Measurements from ENCODE around the gene DQX1.
"Not testable (repeated sequence)": the region's sequence is repeated elsewhere in the genome, so short reads cannot be mapped to it uniquely, and the experiment has no call there.

Gene DQX1

DNA sequence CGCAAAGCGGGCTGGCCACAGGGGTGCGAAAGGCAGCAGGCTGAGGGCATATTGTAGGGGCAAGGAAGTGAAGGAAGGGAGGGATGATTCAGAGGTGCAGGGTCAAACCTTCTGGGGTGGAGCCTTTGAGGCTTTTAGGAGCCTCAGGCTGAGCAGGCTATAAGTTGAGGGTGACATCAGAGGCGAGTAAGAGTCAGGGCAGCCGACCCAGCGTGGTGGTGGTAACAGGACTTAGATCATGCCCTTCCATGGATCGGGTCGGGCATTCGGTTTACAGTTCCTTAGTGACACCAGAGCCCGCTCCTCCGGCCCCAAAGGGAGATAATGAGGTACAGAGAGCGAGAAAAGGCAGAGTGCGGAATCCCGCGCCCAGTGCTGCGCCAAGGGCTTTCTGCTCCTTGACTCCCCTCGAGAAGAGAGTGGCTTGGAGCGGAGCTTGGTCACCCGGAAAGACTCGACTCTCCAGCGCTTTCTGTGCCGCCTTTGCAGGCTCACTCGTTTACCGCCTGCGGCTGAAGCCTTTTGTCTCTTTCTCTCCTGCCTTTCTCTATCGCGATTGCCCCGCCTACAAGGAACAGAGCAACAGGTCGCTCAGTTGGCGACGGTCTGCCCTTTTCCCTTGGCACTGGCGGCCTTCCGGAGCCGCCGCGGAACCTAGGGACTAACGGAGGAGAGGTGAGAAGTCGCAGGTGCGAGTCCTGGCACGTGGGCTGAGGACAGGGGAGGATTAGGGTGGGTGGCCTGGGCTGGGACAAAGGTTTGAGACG, 27.3 kb downstream of the DQX1 start:
- no peak for DNase-seq (ENCODE audit: low read depth, low spot score)
- H3K27ac ChIP-seq, result no peak overlapping the region

- no peak for DNase-seq (ENCODE audit: low read depth, low spot score)
- H3K27ac ChIP-seq, result no peak overlapping the region
These were observed 28.1 kb downstream of the DQX1 start for GRCh38 chr2:74497777-74498499.

- DNase-seq (ENCODE audit: low read depth, low spot score), result no peak
- no peak overlapping the region for H3K27ac ChIP-seq
These were observed 28.8 kb downstream of the DQX1 start for GRCh38 chr2:74496997-74497776.

GRCh38 chr2:74495440-74495839, 30.6 kb downstream of the DQX1 start:
- no peak for DNase-seq (ENCODE audit: low read depth, low spot score)

DNA sequence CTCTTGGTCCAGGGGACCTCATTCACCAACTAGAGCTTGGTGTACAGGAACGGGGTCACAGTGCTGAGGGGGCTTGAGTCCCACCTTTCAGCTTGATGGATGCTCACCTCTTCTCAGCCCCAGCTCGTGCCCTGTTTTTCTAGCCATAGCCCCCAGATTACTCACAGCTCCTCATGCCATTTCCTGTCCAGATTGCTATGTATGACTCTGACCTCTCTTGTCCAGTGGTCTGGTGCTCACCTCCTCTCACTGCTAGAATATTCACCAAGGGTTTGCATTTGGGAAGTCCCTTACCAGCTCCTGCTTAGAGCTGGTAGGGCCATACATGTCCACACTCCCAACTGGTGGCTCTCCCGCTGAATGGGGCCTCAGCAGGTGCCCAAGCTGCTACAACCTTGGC, 32.5 kb downstream of the DQX1 start:
- no peak overlapping the region for H3K27ac ChIP-seq
- no peak for DNase-seq (ENCODE audit: low read depth, low spot score)

More at GRCh38 chr2:74495440-74495839, 30.6 kb downstream of the DQX1 start:
- H3K27ac ChIP-seq, result no peak overlapping the region

DNA sequence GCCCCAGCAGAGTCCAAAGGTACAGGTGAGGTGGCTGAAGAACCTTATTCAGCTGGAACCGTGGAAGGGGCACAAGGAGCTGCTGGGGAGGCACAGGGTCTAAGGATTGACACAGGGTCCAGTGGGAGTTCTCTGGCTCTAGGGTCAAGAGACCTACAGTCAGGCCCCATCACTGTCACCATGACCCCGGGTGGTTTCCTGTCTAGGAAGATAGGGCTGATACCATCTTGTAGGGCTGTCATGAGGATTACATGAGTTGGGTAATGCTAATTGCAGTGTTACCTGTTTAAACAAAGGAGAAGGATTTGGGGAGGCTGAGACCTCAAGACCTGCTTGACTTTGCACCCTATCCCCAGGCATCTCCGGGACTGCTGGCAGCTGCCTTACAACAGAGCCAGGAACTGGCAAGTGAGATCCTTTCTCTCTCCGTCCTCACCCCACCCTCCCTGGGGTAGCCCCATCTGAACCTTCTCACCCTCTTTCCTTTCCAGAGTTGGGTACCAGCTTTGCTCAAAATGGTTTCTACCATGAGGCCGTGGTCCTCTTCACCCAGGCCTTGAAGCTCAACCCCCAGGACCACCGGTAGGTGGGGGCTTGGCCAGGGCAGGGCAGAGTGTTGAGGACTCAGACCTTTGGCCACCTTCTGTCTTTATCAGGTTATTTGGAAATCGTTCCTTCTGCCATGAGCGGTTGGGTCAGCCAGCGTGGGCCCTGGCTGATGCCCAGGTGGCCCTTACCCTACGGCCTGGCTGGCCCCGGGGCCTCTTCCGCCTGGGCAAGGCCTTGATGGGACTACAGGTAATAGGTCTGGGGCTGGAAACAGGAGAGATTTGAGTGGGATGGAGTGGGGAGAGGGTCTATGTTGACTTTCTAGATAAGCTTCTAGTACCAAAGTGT, 34.1 kb downstream of the DQX1 start:
- H3K27ac ChIP-seq, result no peak overlapping the region
- DNase-seq (ENCODE audit: low read depth, low spot score), result no peak

GRCh38 chr2:74489906-74490305, 36.1 kb downstream of the DQX1 start:
- no peak for DNase-seq (ENCODE audit: low read depth, low spot score)
- H3K27ac ChIP-seq, result no peak overlapping the region

- H3K27ac ChIP-seq, result peak overlapping the region; percentile 56
- no peak for DNase-seq (ENCODE audit: low read depth, low spot score)
These were observed 37.2 kb downstream of the DQX1 start for GRCh38 chr2:74488643-74489481.

- no peak overlapping the region for H3K27ac ChIP-seq
- DNase-seq (ENCODE audit: low read depth, low spot score), result no peak
These were observed 39.9 kb downstream of the DQX1 start for GRCh38 chr2:74486141-74486540.

DNA sequence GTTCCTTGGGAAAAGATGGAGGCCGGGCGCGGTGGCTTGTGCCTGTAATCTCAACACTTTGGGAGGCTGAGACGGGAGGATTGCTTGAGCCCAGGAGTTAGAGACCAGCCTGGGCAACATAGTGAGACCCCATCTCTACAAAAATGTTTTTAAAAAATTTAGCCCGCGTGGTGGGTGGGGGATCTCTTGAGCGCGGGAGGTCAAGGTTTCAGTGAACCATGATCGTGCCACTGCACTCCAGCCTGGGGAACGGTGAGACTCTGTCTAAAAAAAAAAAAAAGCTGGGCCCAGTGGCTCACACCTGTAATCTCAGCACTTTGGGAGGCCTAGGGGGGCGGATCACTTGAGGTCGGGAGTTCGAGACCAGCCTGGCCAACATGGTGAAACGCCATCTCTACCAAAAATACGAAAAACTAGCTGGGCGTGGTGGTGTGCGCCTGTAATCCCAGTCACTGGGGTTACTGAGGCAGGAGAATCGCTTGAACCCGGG, 42.3 kb downstream of the DQX1 start:
- not testable (repeated sequence) for DNase-seq (ENCODE audit: low read depth, low spot score)
- H3K27ac ChIP-seq, result peak overlapping the region; percentile 80

DNA sequence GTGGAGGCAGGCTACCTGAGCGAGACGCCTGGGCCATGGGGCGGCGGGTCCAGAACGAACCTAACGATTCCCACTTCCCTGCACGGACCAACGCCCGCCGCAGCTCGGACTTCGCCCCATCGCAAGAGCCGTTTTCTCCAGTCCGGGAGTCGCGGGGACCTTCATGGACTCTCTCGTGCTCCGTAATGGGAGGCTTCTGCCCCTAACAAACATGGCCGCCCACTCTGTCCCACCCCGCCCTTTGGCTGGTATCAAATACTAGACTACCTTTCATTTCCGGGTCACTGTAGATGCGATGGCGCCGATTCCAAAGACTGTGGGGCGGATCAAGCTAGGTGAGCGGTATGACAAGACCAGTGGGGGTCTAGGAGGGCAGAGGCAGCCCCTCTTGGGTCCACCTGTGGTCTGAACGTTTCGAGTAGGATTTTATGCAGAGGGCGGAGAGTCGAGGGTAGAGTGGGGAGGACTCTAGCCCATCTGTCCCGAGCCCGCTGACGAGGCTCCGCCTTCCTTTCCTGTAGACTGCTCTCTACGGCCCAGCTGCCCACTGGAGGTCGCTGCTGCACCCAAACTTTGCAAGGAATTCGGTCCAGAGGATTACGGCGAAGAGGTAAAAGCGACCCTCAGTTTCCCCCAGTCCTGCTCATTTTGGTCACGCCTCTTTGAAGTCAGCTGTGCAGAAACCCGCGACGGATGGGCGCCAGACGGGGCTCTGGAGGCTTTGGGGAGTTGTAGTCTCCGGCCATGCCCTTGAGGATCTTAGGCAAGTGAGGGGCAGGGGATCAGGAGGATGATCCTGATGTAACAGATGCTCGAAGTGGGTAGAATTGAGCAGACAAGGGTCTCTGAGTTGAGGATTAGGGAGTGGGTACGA, 43.0 kb downstream of the DQX1 start, which contains the start of the genes CCDC142 and TTC31:
TSS of gene CCDC142 (minus strand) at position 198 of the 874 bp plus-strand sequence. CDS start at position 37, 161 bp downstream.
TSS of gene TTC31 (plus strand) at position 281 of the 874 bp plus-strand sequence. CDS start at position 296, 15 bp downstream.
- DNase-seq (ENCODE audit: low read depth, low spot score), result peak; percentile 60

DNA sequence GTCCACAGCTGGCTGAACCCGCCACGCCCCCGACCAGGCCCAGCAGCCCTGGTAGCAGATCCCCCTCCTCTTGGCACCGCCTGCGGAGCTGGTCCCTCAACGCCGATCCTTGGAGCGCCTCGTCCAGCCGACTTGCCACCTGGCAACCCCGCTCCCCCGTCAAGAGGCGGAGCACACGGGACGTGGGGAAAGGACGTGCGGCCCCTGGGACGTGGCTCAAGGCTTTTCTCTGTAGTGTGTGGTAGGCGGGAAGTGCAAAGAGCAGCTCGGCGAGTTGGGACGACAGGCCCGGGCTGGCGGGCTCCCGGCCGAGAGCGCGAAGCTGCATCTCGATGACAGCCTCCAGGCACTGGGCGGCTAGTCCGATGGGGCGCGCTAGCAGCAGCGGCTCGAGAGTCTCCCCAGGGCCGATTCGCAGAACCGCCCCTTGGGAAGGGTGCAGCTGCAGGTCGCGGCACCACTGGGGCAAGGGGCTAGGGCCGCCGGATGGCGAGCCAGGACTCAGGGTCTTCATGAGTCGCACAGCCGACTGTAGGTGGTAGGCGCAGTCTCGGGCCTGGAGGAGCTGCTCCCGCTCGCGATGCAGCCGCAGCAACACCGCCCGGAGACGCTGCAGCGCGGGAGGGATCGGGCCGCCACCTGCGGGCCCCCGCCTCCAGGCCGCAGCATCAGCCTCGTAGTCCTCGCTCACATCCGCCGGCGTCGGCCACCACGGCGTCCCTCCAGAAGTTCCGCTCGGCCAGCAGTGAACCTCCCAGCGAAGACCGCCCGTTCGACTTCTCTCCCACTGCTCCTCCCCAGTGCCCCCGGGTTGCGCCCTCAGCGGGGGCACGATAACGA, 43.9 kb downstream of the DQX1 start:
- peak overlapping the region; percentile 80 for H3K27ac ChIP-seq
- DNase-seq (ENCODE audit: low read depth, low spot score), result no peak

More for the DNA sequence above, 43.0 kb downstream of the DQX1 start, which contains the start of the genes CCDC142 and TTC31:
- H3K27ac ChIP-seq, result peak within 1 kb of the TSS; percentile 80

- no peak for DNase-seq (ENCODE audit: low read depth, low spot score)
- no peak overlapping the region for H3K27ac ChIP-seq
These were observed 44.6 kb downstream of the DQX1 start for GRCh38 chr2:74481431-74481830.

DNA sequence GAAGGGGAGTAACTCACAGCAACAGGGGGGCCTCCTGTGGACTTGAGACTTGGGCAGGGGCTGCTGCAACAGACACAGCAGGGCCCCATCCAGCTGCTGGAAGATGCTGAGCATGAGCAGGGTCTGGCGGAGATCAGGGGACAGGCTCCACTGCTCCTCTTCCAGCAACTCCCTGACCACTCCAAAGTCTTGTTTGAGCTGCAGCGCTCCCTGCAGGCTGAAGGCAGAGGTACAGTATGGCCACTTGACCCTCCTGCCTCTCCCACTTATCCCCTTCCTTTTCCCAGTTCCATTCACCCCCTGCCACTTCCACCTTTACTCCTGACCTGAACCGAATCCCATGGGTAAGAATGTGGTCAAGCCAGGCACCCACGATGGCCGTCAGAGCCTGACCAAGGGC, 51.1 kb downstream of the DQX1 start:
- H3K27ac ChIP-seq, result no peak overlapping the region
- no peak for DNase-seq (ENCODE audit: low read depth, low spot score)

DNA sequence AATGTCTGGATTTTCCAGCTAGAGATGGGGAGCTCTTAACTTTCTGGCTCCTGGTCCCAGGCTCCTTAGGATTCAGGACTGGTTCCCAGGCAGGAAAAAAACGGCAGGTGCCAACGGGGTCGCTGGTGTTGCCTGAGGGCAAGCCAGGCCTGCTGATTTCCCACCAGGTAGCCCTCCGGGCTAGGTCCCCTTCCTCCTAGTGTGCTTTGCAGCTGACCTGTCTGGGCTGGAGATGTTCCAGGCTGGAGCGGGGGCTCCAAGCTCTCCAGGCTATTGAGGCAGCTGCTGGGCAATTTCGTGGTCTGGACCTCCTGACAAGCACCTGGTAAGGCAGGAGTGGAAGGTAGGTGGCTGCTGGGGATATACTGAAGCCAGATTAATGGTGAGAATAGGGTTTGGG, 51.5 kb downstream of the DQX1 start:
- DNase-seq (ENCODE audit: low read depth, low spot score), result no peak
- H3K27ac ChIP-seq, result no peak overlapping the region

GRCh38 chr2:74472945-74473258, 53.1 kb downstream of the DQX1 start:
- no peak for DNase-seq (ENCODE audit: low read depth, low spot score)

More at GRCh38 chr2:74472945-74473258, 53.1 kb downstream of the DQX1 start:
- H3K27ac ChIP-seq, result peak overlapping the region; percentile 91
